ENCODE data around the gene MEGF8.

GRCh38 chr19:42345191-42345812 lies 19.9 kb downstream of the MEGF8 start:
- TF ChIP-seq CTCF (conservative IDR thresholded peaks at IDR 0.05; ENCODE audit: low read depth, low read length) (no peak), EZH2phosphoT487 (IDR thresholded peaks at IDR 0.05; ENCODE audit: borderline replicate concordance, low read length) (no peak), EZH2 (IDR thresholded peaks at IDR 0.05; ENCODE audit: low read length, unreplicated experiment) (no peak)
